ENCODE data around the gene SYNM.
"Not testable (repeated sequence)": the region's sequence is repeated elsewhere in the genome, so short reads cannot be mapped to it uniquely, and the experiment has no call there.

SYNM gene

DNA sequence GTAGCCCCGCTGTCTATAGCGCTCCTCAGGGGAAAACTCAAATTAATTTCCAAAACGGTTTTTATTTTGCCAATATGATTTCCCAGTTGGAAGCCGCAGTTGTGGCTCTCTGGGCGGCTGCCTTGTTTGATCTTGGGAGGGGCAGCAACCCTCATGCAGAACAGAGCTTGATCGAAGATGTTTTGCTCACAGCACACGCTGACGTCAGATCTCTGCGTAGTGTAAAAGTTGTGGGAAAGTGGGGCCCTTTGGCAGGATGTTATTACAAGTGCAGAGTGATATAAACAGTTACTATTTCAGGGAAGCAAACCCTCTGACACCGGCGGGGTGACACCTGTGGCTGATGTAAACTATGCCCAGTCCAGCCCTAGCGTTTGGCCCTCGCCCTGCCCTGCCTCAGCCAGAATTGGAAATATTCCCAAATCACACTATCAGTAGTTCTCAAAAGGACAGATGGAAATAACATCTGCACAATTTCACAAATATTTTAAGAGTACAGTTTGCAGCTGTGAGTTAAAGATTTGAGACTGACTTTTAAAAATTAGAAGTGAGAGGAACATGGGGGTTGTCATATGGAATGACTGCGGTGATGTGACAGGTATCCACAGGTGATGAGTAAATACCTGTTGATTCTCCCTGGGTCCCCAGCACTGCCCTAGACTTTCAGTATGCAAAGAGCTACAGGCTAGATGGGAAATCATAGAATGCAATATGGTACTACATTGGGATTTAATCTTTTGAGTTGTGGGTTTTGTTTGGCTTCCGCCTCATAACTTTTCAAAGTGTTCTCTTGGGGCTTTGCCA is 1.7 kb downstream of the SYNM start:
- no peak for DNase-seq

DNA sequence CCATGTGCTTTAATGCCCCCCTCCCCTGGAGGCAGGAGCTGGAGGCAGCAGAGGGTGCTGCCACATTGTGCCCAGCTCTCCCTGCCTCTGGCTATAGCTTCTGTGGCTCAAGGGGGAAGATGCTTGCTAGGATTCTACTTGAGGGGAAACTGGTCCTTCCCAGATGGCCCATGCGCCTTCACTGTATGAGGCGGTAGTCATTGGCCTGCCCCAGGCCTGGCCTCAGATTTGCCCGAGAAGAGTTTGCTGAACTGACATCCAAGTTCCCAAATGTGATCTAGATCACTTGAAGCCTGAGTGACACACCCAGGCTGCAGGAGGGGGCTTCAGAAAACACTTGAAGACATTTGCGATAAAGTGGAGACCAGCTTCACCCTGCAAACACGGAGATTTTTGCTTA is 4.1 kb downstream of the SYNM start:
- DNase-seq, result no peak

DNA sequence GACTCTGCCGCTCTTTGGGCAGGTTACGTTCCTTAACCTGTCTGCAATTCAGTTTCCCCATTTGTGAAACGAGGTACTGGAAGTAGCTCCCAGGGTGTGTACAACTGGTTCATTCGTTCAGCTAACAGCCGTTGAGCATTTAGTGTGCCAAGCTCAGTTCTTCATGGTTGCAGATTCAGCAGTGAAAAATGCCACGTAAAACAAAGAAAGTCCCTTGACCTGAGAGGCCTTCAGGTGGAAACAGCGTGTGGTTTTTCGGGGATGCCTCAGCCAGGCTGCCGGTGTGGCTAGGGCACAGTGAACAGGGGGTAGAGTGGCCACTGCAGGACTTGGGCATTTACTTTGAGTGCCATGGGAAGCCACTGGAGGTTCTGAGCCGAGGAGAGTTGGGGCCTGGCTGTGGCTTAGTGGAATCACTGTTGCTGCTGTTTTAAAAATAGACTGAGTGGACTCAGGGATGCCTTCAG is 4.7 kb downstream of the SYNM start:
- DNase-seq, result no peak

DNA sequence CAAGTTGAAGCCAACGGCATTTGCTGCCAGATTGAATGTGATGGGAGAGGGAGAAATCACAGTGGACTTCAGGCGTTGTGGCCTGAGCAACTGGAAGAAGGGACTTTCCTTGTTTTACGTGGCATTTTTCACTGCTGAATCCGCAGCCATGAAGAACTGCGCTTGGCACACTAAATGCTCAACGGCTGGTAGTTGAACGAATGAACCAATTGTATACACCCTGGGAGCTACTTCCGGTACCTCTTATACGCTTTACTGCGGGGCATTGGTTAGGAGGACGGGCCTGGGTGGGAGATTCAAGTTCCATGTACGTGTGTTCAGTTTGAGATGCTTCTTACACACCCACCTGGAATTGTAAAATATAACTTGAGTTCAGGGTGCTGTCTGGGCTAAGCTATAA is 5.2 kb downstream of the SYNM start:
- no peak for DNase-seq

DNA sequence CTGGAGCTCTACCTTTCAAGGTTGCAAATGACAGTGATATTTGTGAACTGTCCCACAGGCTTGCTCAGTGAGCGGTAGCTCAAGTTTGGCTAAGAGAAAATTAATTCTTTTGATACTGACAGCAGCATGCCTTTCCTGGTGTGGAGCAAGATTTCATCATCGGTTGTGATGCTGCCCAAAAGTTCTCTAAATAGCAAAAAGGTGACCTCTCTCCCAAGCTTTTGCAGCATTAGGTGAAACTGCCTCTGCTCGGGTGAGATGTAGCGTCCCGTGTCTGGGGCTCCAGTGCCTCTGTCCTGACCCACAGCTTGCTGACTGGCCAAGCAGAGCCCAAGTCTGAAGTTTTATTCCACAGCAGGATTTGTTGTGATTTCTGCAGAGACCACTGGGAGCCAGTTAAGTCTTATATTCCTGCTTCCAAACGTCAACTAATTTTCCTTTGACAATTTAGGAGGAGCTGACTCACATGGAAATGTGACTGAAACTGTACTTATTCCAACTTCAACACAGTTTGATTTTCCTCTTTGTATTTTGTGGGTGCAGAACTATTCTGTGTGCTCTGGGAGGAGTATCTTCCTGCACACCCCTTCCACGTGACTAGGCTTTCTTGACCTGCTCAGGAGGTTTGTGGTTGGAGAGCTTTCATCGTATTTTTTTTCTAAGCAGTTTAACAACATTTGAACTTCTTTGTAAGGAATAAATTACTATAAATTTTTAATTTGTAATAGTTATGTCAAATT is 5.9 kb downstream of the SYNM start:
- DNase-seq, result no peak

DNA sequence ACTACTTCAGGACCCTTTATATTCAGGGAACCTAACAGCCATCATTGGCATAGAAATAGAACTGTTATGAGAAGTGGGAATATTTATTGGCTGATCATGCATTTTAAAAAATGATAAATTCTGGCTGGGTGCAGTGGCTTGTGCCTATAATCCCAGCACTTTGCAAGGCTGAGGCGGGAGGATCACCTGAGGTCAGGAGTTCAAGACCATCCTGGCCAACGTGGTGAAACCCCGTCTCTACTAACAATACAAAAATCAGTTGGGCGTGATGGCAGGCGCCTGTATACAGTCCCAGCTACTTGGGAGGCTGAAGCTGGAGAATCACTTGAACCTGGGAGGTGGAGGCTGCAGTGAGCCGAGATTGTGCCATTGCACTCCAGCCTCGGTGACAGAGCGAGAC is 6.8 kb downstream of the SYNM start:
- DNase-seq, result not testable (repeated sequence)

DNA sequence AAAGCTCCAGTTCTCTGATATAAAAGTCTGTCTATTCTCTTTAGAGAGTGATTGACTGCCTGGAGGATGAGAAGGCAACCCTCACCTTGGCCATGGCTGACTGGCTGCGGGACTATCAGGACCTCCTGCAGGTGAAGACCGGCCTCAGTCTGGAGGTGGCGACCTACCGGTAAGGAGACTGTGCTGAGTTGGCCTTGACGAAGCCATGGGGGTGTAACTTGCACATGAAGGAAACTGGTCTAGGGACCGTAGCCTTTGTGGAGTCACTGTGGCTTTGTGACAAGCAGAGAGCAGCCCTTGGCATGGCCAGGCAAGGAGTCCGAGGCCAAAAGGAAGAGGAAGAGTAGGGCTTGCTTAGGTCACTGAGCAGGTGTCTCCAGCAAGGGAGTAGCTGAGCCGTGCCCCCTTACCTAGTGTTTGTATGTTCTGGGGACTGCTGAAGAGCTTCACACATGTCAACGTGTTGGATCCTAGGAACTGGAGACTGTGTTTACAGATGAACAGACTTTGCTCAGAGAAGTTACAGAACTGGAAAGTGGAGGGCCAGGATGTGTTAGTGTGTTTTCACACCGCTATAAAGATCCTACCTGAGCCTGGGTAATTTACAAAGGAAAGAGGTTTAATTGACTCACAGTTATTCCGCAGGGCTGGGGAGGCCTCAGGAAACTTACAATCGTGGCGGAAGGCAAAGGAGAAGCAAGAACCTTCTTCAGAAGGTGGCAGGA is 8.8 kb downstream of the SYNM start:
- DNase-seq, result no peak

DNA sequence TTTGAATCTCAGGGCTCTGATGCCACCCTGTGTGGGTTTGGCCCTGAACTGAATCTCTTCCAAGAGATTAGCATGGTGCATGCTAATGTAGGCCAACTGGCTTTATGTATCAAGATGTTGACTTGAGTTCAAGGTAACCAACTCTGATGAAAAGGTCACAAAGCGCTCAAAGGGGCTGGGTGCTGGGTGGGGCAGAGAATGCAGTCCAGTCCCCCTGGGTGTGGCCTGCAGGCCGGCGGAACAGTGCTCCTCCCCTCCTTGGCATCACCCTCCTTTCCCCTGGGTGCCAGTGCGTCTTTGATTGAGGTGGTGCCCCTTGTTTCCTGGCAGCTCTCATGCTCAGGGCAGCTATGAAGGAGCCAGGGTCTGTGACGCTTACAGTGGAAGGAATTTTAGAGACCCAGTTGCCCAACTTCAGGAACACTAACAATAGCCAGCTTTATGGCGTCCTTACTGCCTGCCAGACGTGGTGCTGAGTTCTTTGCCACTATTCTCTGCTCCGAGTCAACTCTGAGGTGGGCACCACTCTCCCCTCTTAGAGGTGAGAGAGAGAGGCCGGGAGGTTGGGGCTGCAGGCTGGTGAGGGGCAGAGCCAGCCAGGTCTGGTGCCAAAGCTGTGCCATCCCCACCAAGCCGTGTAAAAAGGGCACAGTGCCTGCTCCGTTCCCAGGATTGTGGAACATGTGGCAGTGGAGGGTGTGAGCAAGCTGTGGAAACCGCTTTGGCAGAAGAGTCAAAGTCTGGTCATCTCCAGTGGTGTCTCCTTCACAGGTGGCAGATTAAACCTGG is 9.8 kb downstream of the SYNM start:
- no peak for DNase-seq

DNA sequence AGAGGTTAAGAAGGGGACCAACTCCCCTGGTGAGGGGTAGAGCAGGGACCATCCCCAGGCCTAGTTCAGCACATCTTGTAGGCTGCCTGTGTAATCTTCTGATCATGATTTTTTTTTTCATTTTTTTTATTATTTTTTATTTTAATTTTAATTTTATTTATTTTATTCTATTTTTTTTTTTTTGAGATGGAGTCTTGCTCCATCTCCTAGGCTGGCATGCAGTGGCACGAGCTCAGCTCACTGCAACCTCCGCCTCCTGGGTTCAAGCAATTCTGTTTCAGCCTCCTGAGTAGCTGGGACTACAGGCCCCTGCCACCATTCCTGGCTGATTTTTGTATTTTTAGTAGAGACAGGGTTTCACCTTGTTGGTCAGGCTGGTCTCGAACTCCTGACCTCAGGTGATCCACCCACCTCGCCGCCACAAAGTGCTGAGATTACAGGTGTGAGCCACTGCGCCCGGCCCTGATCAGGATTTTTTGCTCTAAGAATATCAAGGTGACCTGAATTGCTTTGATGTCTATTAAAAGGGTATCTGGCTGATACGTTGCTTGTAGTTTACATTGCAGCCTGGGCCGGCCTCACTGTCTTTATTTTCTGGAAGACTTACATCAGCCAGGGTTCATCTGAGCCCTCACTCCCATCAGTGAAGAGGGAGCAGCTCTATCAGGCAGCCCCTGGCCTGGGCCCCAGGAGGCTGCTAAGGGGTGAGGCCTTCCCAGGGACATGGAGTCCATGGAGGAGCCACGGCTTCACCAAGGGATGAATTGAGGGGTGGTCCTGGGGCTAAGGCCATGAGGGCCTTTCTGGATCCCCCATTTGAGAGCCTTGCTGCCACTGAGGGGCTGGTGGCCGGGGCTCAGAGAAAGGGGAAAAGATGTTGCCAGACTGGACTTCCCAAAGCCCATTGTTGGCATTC is 10.7 kb downstream of the SYNM start:
- DNase-seq, result no peak

DNA sequence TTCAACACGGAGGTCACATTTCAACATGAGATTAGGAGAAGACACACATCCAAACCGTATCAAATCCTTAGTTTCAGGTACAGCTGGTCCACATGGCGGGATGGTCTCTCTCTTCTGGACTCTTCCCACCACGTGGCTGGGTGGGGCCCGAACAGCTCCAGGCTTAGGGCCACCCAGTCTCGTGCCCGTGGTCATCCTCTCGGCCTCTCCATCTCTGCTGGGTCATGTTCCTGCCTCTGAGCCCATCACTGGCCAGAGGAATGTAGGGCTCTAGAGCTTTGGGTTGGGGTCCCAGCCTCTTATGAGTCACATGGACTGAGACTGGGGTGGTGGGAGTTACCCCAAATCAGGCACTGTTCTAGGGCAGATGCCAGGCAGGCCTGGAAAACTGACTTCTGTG is 12.2 kb downstream of the SYNM start:
- no peak for DNase-seq

DNA sequence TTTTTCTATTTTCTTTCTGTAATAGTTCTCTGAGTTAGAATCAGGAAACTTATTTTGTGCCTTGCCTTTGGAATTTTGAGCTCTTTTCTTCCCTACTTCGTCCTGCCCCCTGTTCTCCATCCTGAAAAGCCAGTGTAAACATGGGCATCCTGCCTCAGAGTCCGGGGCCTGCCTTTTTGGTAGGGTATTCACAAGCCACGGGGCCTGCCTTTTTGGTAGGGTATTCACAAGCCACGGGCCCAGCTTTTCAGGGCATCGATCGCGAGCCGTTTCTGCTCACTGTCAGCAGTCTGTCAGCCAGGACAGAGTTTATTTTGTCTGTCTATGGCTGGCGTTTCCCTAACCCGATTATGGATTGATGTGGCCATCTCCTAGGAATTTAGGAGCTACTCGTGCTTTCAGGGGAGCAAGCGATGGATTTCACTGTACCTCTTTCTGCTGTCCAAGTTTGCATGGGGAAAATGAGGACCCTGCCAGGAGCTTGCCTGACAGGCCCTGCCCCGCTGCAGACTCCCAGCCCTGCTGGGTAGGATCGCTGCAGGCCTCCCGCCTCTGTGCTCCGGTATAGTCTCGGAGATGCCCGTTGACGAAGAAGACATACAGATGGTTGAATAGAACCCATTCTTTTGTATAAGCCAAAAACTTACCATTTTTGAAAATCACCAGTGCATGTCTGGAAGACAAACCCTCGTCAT is 12.8 kb downstream of the SYNM start:
- no peak for DNase-seq

DNA sequence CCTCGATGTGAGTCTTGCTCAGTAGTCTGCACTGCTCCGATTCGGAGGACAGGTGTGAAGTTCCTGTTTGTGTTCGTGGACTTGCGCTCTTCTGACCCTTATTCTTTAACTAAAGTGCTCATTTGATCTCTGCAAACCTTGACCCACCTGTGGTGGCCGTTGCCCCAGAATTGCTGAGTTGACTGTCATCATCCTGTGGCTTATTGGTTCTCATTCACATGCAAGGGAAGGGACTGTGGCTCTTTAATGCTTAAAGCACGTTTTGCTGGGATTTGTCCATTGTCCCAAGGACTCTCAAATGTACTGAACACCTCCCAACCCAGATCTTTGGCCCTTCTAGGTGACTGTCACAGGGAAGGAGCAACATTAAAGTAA is 13.4 kb downstream of the SYNM start:
- DNase-seq, result no peak

DNA sequence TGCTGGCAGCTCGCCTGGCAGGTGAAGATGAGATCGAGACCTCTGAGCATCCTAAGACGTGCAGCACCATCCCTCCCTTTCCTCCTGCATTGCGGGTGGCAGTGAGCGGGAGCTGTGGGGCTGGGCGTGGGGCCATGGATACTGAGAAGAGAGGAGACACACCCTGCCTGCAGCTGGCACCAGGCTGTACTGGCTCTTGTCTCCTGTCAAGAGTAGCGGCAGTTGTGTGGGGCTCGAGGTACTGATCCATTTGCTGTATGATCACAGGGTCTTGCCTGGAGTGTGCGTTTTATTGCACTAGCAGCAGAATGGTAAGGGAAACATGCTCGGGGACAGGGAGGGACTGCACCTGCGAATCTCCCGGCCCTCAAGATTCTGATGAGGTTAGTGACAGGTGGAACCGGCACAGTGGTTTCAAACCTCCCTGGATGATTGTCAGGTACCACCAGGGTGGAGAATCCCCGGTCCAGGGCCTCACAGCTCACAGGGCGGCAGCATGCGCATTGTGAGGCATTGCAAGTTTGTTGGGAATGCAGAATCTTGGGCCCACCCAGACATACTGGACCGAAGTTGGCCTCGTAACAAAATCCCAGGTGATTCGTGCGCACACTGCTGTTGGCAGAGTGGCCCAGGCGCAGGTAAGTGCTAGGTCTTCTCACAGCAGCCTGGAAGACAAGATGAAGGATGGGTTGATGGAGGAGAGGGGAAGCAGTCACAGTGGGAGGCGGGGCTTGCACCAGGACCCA is 14.1 kb downstream of the SYNM start:
- DNase-seq, result no peak

DNA sequence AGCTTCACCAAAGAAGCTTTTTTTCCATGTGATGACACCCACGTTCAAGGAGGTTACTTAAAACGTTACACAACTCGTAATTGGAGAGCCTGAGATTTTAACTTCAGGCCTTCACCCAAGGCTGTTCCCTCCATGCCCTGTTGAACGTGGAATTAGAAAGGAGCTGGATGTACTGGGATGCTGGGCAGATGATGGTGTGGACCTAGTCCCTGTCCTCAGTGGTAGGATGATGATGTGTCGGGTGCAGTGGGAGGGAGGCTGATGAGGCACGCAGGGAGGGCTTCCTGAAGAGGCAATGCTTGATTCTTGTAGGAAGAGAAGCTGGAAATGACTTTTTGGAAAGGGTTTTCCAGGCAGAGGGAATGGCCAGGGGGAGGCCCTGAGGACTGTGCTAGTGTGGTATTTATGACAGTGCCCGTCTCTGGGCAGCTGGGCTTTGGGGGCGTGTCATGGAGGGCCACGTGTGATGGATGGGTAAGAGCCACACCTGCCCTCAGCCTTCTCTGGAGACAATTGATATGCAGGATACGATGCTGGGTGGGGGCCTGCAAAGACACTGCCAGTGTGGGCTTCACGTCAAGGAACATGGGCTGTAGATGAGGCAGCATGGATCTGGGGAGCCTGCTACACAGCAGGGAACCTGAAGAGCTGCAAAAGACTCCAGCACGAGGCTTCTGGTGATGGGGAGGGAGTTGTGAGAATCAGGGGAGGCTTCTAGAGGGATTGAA is 15.3 kb downstream of the SYNM start:
- DNase-seq, result no peak

DNA sequence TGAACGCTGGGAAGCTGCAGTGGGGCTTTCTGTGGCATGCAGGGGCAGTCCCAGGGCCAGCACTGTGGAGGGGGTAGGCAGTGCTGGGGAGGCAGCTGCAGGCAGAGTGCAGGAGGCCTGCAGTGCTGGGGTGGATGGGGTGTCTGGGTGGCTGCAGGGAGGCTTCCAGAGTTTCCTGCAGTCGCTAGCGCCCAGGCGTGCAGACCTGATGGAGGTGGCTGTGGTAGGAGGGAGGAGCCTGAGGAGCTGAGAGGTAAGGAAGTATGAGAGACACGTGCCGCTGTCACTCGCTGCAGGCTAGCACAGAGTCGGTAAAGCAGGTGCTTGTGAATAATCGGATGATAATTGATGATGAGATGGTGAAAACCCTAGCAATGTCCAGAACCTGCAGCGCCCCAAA is 16.3 kb downstream of the SYNM start:
- DNase-seq, result no peak

DNA sequence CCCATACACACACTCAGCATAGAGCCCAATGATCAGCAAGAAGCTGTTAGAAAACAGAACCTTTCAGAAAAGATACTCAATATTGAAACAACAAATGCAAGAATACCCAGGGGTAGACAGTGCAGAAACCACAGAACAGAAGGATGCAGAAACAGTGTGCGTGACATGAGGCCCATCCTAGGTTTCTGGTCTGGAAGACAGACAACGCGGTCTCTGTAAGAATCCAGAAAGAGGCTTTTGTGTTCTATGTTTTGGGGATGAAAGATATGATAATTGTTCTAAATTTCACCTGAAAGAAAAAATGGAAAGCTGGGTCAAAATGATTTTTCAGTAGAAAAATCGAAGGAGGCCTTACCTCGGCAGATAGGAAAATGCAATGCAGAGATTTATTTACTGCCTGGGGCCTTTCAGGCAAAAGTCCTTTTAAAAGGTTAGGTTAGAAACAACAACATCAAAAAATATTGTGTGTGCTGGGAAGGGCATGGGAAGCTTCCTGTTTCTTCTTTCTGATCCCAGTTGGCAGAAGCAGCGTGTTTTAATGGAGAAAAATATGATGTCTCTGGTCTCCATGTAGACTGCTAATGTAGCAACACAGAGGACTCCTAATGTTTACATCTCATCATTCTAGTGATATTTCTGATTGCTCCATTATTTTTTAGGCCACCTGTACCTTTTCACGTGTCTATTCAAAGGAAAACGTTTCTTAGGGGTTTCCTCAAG is 17.0 kb downstream of the SYNM start:
- no peak for DNase-seq

DNA sequence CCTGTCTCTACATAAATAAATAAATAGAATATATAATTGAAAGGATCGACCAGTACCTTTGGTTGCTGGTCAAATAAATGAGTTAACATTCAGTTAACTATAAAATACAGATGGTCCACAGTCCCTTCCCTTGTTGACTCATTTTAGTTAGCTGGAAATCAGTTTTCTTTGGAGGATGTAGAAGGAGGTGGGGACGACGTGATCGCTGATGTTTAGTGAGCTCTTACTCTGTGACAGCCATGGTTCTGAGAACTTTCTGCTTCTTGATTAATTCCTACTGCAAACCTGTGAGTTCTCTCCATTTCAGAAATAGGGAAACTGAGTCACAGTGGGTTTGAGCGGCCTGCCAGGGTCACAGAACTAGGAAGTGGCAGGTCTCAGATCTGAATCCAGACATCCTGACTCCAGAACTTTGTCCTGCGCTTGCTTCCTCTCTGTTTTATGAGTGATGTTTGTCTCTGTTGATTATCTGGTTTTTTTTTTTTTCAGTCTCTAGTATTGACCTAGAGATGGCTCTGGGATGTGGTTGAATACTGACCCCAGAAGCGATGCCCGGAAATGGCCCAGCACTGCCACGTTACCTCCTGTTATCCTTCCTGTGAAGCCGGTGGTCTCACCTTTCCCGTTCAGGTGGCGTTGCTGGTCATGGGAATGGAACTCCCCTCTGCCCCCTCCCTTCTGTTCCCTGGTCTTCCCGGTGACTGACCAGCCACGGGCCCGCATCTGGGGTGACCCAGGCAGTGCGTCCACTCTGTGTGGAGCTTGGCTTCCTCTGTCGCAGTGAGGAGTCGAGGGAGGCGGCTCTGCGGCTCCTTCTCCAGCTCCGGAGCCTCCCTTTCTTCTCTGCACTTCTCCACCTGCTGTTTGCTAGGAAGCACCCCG is 18.2 kb downstream of the SYNM start:
- no peak for DNase-seq
